GM18909 (cell line): ENCODE measurements around the gene PFN1.

Experiments
- ATAC-seq: cut with Tn5 transposase; IDR thresholded peaks from one replicate; pipeline ENCODE4 v1.9.1; 2021; ENCODE audit warnings: mild to moderate bottlenecking; ENCODE audit not compliant: unreplicated experiment, poor library complexity

PFN1 gene

DNA sequence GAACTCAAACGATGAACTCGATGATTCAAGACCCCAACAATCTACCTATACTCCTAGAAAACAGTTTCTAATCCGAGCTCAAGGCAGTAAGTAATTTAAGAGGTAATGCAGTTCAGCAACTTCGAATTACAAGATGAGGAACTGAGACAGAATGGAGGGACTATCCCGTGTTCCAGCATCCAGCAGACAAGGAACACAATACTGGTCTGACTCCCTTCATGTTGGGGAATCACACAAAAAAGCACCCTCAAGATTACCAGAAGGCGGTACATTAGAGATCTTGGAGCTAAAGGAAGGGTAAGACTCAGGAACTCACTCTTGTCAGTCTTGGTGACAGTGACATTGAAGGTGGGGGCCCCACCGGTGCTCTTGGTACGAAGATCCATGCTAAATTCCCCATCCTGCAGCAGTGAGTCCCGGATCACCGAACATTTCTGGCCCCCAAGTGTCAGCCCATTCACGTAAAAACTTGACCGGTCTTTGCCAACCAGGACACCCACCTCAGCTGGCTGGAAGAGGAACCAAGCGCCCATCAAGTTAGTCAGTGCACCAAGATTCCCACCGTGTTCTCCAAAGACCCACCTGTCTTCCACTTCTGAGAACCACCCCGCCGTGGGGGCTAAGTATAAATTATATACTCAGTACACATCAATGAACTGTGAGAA is 1.9 kb downstream of the PFN1 start:
- no peak for ATAC-seq

GRCh38 chr17:4945944-4946280 is 2.4 kb downstream of the PFN1 start:
- ATAC-seq = no peak

DNA sequence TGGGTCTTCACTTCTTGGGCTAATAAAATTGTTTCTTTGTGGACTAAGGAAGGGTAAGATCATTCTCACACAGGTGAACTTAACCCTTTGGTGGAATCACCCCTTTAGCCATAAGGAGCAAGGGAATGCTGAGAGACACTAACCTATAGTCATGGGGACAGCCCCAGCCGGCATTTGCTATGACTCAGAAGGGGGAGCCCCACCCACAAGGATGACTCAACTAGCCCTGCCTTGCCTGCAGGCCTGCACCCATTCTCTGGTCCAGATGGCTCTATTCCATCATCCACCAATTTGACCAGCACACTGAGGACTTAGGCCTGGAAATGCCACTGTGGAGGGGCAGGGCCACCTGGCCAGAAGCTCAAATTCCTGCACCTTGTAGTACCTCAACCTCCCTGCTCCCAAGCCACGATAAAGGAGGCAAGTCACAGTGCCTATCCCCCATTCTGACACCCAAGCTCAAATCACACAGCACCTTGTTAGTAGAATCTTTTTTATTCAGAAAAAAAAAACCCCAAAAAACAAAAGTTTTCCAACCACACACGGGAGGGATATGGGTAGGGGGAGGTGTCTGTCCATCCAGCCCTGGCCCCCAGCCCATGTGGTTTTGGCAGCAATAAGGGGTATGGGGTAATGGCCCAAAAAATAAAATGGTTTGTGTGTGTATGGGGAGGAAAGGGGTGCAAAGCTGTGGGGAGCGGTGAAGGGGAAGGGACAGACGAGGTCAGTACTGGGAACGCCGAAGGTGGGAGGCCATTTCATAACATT is 3.0 kb downstream of the PFN1 start:
- no peak for ATAC-seq

DNA sequence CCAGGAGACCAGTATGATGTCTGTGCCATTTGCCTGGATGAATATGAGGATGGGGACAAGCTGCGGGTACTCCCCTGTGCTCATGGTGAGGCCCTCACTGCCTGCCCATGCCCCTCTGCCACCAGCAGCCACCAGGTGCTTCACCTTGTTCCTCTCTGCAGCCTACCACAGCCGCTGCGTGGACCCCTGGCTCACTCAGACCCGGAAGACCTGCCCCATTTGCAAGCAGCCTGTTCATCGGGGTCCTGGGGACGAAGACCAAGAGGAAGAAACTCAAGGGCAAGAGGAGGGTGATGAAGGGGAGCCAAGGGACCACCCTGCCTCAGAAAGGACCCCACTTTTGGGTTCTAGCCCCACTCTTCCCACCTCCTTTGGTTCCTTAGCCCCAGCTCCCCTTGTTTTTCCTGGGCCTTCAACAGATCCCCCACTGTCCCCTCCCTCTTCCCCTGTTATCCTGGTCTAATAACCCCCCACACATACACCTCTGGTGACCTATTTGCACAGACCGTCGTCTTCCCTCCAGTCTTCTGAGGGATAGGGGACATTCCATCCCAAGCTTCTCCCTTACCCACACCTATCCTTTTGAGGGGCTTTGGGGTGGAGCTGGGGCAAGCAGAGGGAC is 3.7 kb downstream of the PFN1 start:
- no peak for ATAC-seq

- no peak for ATAC-seq
Measured at GRCh38 chr17:4944163-4944553, 4.2 kb downstream of the PFN1 start.

GRCh38 chr17:4942760-4943508 is 5.4 kb downstream of the PFN1 start:
- ATAC-seq = no peak

DNA sequence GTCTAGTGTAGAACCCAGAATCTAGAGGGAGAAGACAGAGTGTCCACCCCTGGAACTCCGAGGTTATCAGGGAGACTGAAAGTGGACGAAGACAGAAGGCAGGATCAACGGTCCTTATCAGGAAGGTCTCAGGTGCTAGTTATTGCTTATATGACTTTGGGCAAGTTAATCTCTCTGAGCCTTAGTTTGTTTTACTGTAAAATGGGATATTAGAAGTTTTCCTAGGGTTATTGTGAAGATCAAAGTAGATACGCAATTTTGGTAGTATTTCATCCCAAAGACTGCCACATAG is 7.1 kb downstream of the PFN1 start:
- ATAC-seq = no peak

- ATAC-seq = no peak
Measured at GRCh38 chr17:4940555-4941318, 7.6 kb downstream of the PFN1 start.

DNA sequence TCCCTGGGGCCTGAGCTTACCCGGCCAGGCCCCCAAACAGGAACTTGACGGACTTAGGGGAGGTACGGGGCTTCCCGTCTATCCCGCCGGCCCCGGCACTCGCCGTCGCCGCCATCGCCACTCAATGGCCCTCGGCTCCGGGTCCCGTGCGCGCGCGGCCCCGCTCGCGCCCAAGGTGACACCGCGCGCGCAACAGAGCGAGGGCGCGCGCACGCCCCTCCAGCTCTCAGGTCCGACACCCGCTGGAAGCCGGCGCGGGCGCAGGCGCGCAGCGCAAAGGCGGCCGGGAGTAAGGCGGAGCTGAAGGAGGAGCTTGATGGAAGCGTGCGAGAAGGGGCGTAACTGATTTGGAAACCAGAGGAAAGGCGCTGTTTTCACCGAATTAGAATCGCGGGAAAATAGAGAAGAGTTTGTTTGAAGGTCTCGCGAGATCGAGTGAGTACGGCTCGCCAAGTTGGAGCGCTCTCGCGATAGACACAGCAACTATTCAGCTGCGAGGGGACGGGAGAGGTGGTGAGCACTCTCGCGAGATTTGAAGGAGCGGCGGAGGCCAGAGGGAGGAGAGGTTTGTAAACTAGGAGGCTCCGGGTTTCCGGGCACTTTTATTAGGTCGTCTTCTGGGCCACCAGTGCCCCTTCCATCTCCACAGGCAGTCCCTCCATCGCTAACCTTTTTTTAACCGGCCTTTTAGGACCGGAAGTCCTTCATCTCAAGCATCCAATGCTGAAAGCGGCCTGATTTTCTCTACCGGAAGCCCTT is 8.4 kb downstream of the PFN1 start, which contains the start of the genes RNF167 and SLC25A11:
RNF167 (plus strand) TSS at position 473 of the 759 bp plus-strand sequence. CDS start 642 bp downstream, outside the sequence.
SLC25A11 (minus strand) TSS at position 251 of the 759 bp plus-strand sequence; CDS start at position 115, 136 bp downstream.
- peak; percentile 80 for ATAC-seq

DNA sequence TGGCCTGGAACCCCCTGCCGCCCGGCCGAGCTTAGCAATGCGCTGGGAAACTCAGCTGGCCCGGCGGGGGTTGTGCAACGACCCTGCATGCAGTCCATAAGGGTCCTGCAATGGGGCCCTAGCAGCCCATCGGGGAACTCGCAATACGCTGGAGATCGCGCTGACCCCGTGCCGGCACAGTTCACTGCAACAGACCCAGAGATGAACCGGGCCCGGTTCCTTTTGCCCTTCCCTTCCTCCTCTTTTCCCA is 8.9 kb downstream of the PFN1 start:
- ATAC-seq = peak; percentile 17

DNA sequence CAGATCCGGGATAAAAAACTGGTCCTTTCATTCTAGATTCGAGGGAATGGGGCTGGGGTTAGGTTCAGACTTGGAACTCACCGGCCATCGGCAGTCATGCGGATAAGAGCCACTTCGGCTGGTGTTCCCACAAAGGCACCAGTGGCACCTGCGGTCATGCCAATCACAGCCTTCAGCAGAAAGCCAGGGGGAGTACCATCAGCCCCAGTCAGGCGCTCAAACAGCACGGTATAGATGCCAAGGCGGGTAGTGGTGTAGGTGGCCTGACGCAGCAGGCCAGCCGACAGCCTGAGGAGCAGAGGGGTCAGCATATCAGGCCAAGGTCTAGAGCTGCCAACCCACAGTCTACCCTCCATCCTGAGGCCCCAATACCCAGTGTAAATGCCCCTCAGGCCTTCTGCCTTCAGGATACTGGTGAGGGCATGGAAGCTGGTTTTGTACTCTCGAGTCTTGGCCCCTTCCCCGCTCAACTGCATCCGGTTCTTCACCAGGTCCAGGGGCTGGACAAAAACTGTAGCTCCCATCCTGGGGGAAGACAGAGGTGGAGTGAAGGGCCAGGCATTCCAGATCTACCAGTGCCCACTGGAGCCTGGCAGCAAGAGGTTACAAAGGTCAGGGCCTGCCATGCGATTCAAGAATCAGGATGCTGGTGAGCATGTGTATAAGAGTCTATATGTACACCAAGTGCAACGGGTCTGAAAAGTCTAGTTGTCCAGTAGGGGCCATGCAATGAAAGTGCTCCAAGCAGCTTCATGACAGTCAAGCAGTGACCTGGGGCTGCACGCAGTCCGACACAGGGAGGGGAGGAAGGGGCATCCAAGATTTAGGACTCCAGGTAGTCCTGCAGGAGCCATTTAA is 9.4 kb downstream of the PFN1 start:
- ATAC-seq = no peak

- ATAC-seq = no peak
Measured at GRCh38 chr17:4938069-4938491, 10.2 kb downstream of the PFN1 start.

- no peak for ATAC-seq
Measured at GRCh38 chr17:4937553-4937952, 10.8 kb downstream of the PFN1 start.

- no peak for ATAC-seq
Measured at GRCh38 chr17:4936436-4936835, 11.9 kb downstream of the PFN1 start.

- no peak for ATAC-seq
Measured at GRCh38 chr17:4935650-4936049, 12.7 kb downstream of the PFN1 start.

DNA sequence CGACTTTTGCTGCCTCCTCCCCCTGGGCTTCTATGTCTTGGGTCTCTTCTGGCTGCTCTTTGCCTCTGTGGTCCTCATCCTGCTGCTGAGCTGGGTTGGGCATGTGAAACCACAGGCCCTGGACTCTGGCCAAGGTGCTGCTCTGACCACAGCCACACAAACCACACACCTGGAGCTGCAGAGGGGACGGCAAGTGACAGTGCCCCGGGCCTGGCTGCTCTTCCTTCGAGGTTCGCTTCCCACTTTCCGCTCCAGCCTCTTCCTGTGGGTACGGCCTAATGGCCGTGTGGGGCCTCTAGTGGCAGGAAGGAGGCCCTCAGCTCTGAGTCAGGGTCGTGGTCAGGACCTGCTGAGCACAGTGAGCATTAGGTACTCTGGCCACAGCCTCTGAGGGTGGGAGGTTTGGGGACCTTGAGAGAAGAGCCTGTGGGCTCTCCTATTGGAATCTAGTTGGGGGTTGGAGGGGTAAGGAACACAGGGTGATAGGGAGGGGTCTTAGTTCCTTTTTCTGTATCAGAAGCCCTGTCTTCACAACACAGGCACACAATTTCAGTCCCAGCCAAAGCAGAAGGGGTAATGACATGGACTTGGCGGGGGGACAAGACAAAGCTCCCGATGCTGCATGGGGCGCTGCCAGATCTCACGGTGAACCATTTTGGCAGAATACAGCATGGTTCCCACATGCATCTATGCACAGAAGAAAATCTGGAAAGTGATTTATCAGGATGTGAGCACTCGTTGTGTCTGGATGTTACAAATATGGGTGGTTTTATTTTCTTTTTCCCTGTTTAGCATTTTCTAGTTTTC is 14.0 kb downstream of the PFN1 start:
- ATAC-seq = peak; percentile 47

- no peak for ATAC-seq
Measured at GRCh38 chr17:4933646-4934045, 14.7 kb downstream of the PFN1 start.

- ATAC-seq = no peak
Measured at GRCh38 chr17:4932756-4933155, 15.6 kb downstream of the PFN1 start.
